Lower leg skin (tissue), 3 donors: ENCODE results near the gene RAPGEF3.

Experiments
- POLR2A ChIP-seq, 2 donors: fragments of 450-650 bp; IDR thresholded peaks; one replicate each; pipeline ENCODE4 v1.6.1; 2016 to 2017; ENCODE audit warnings: antibody characterized with exemption in 2 of 2, mild to moderate bottlenecking in 1 of 2, moderate library complexity in 1 of 2
- TF ChIP-seq, protein P1 (sequence below), 3 donors: fragments of 450-650 bp; IDR thresholded peaks; one replicate each; pipeline ENCODE4 v1.5.1; 2016; ENCODE audit warnings: antibody characterized with exemption in 3 of 3, mild to moderate bottlenecking in 3 of 3, moderate library complexity in 2 of 3

DNA sequence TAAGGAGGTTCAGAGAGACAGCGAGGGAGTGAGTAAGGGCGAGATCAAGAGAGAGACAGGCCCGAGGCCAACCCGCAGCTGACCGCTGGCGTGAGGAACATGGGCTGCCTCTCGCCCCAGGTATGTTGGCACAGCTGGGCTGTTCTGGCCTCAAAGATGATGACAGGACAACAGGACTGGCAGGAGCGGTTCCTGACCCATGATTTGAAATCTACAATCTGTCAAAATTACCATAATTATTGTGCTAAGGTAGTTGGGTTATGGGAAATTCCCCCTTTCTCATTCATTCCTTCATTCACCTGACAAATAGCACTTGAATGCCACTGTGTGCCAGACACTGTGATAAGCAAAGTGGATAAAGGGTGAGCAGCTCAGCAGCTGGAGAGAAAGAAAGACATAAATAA, 28.3 kb downstream of the RAPGEF3 start:
- TF ChIP-seq, protein P1, sequence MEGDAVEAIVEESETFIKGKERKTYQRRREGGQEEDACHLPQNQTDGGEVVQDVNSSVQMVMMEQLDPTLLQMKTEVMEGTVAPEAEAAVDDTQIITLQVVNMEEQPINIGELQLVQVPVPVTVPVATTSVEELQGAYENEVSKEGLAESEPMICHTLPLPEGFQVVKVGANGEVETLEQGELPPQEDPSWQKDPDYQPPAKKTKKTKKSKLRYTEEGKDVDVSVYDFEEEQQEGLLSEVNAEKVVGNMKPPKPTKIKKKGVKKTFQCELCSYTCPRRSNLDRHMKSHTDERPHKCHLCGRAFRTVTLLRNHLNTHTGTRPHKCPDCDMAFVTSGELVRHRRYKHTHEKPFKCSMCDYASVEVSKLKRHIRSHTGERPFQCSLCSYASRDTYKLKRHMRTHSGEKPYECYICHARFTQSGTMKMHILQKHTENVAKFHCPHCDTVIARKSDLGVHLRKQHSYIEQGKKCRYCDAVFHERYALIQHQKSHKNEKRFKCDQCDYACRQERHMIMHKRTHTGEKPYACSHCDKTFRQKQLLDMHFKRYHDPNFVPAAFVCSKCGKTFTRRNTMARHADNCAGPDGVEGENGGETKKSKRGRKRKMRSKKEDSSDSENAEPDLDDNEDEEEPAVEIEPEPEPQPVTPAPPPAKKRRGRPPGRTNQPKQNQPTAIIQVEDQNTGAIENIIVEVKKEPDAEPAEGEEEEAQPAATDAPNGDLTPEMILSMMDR (IDR thresholded peaks at IDR 0.05) = no peak
- no peak for TF ChIP-seq POLR2A (IDR thresholded peaks at IDR 0.05)
